Ascending aorta (tissue), 2 donors: Measurements from ENCODE around the gene ETFRF1. TPM values are rescaled to one million over a fixed set of nuclear protein-coding genes. Genes with fewer than 3 reads are reported as not detected.

ENCODE experiments used
- DNase-seq, 2 donors: peaks; one replicate each; pipeline ENCODE4 v3.0.0-alpha.2; 2019; ENCODE audit warnings: low spot score in 2 of 2
- H3K27ac ChIP-seq, 2 donors: fragments of 200-600 bp; sonication (generic); one replicate each; pipeline ENCODE4 v1.5.1; 2016 to 2017; ENCODE audit warnings: mild to moderate bottlenecking in 1 of 2
- H3K27me3 ChIP-seq: fragments of 200-600 bp; sonication (generic); one replicate; pipeline ENCODE4 v1.5.1; 2017
- H3K36me3 ChIP-seq, 2 donors: fragments of 200-600 bp; sonication (generic); one replicate each; pipeline ENCODE4 v1.5.1; 2016
- H3K4me1 ChIP-seq, 2 donors: fragments of 200-600 bp; sonication (generic); one replicate each; pipeline ENCODE4 v1.5.1; 2016 to 2017; ENCODE audit warnings: mild to moderate bottlenecking in 1 of 2
- H3K4me3 ChIP-seq, 2 donors: fragments of 200-600 bp; sonication (generic); one replicate each; pipeline ENCODE4 v1.5.1; 2016 to 2017; ENCODE audit warnings: mild to moderate bottlenecking in 1 of 2
- H3K9me3 ChIP-seq, 2 donors: fragments of 200-600 bp; sonication (generic); one replicate each; pipeline ENCODE4 v1.5.1; 2016
- CTCF ChIP-seq, 3 experiments: fragments of 200-600 bp in 2 of 3; fragments of 450-650 bp in 1 of 3; sonication (generic) in 2 of 3; IDR thresholded peaks; one replicate each; pipeline ENCODE4 v1.5.1; 2016 to 2019; ENCODE audit warnings: antibody characterized with exemption in 3 of 3, mild to moderate bottlenecking in 1 of 3, moderate library complexity in 1 of 3
- intact Hi-C: fragments of 100-400 bp; cut with DNase I; formaldehyde crosslinking; loops from one replicate; pipeline ENCODE4 v1.15.1; 2023
- total RNA-seq: library from RNA; depleted of rRNA; stranded (reverse); fragments of >200 nt; gene quantifications from one replicate; pipeline ENCODE4 v1.1.0, GENCODE V29; 2016

The ETFRF1 gene
- total RNA-seq, 1 donor from 2014 or later = 0.85 TPM

DNA sequence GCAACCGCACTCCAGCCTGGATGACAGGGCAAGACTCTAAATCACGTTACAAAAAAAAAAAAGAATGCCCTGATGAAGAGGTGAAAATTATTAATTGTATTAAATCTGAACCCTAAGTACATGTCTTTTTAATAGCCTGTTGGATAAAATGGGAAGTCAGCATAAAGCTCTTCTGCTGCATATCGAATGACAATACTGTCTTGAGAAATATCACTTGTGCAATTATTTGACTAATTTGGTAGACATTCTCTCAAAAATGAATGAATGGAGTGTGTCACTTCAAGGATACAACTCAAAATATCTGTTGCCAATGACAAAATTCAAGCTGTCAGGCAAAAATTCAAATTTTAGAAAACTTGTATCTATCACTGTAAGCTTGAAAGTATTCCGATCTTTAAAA, 39.0 kb upstream of the ETFRF1 start:
- Histone ChIP-seq H3K4me1 (peaks cover 0 to 2% of the 10 kb centered on the region in 2 donors), H3K4me3 (no peak overlapping the region), H3K27me3 (no peaks in the 10 kb centered on the region), H3K36me3 (no peaks in the 10 kb centered on the region), H3K27ac (no peak overlapping the region), H3K9me3 (no peaks in the 10 kb centered on the region)
- DNase-seq = no peak
- intact Hi-C loops = no loop called here
- no peak for TF ChIP-seq CTCF (IDR thresholded peaks at IDR 0.05)

DNA sequence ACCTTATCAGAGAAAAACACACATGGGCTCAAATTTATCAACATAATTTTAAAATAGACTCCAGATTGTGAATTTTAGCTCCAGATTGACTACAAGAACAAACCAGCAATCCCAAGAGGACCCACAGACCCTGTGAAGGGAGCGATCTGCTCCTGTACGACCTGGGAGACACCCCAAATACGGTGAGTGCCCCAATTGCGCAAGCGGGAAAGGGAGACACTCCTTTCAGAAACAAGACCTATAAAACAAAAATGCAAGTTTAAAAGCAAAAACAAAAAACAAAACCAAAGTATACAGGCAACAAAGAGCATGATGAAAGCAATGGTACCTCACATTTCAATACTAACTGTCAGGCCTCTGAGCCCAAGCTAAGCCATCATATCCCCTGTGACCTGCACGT, 32.2 kb upstream of the ETFRF1 start:
- Histone ChIP-seq H3K36me3 (no peaks in the 10 kb centered on the region), H3K4me1 (no peaks in the 10 kb centered on the region), H3K4me3 (no peak overlapping the region), H3K27me3 (no peaks in the 10 kb centered on the region), H3K27ac (no peak overlapping the region), H3K9me3 (no peaks in the 10 kb centered on the region)
- TF ChIP-seq CTCF (IDR thresholded peaks at IDR 0.05) = no peak
- no peak for DNase-seq
- intact Hi-C loops = no loop called here

DNA sequence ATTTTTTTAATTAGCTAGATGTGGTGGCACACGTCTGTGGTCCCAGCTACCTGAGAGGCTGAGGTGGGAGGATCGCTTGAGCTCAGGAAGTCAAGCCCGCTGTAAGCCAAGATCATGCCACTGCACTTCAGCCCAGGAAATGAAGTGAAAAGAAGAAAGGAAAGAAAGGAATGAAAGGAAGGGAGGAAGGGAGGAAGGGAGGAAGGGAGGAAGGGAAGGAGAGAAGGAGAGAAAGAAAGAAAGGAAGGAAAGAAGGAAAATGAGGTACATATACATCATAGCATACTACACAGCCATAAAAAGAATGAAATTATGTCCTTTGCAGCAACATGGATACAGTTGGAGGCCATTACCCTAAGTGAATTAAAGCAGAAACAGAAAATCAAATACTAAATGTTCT, 12.3 kb upstream of the ETFRF1 start:
- Histone ChIP-seq H3K9me3 (no peaks in the 10 kb centered on the region), H3K4me3 (no peak overlapping the region), H3K27me3 (no peaks in the 10 kb centered on the region), H3K27ac (no peak overlapping the region), H3K36me3 (no peaks in the 10 kb centered on the region), H3K4me1 (no peaks in the 10 kb centered on the region)
- no peak for DNase-seq
- intact Hi-C loops = no loop called here
- no peak for TF ChIP-seq CTCF (IDR thresholded peaks at IDR 0.05)

DNA sequence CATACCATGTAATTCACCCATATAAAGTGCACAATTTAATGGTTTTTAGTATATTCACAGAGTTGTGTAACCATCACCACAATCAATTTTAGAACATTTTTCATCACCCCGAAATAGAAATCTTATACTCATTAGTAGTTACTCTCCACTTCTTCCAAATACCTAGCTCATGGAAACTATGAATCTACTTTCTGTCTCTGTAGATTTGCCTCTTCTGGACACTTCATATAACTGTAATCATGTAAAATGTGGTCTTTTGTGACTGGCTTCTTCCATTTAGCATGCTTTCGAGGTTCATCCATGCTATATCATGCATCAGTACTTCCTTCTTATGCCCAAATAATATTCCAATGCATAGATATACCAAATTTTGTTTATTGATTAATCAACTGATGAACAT, 10.9 kb upstream of the ETFRF1 start:
- DNase-seq = no peak
- TF ChIP-seq CTCF (IDR thresholded peaks at IDR 0.05) = no peak
- H3K9me3 ChIP-seq = no peaks in the 10 kb centered on the region
- H3K36me3 ChIP-seq = no peaks in the 10 kb centered on the region
- no peak overlapping the region for H3K4me3 ChIP-seq
- no peaks in the 10 kb centered on the region for H3K27me3 ChIP-seq
- no peaks in the 10 kb centered on the region for H3K4me1 ChIP-seq
- H3K27ac ChIP-seq = no peak overlapping the region
- intact Hi-C loops = no loop called here

DNA sequence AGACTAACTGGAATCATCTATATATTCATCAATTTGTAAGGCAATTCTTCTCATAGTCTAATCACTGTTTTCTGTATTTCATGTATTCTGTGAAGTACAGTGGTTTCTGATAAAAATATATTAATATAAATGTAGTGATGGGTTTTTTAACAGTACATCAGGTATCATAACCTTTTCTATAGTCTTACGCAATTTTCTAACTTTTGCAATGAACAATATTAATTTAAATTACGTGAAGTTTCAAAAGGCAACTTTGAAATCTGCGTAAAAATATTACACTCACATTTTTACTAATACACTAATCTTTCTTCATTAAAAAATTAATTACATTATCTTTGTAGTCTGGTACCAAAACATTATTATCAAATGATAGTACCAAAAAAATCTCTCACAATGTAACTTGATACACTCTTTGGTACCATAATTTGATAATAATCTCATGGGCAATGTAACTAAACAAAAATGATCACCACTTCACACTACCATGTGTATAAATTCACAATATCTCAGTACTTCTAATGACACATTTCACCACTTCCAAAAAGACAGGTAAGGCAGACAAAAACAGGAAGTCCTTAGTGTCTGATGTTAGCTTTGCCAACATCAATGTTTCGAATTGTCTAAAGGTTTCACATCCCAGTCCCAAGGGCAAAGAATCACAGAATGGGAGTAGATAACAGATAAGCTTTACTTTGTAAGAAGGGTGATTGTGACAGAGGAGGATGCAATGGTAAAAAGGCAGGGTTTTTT, 8.8 kb upstream of the ETFRF1 start:
- no peaks in the 10 kb centered on the region for H3K4me1 ChIP-seq
- no peaks in the 10 kb centered on the region for H3K27me3 ChIP-seq
- no peak for DNase-seq
- H3K4me3 ChIP-seq = no peak overlapping the region
- TF ChIP-seq CTCF (IDR thresholded peaks at IDR 0.05) = no peak
- no peaks in the 10 kb centered on the region for H3K9me3 ChIP-seq
- intact Hi-C loops = no loop called here
- H3K27ac ChIP-seq = no peak overlapping the region
- H3K36me3 ChIP-seq = no peaks in the 10 kb centered on the region
